Endodermal cell (in vitro differentiated cells): Measurements from ENCODE around the gene GRXCR2. TPM values are rescaled to one million over a fixed set of nuclear protein-coding genes. Genes with fewer than 3 reads are reported as not detected.

Experiments used
- DNase-seq: peaks from one replicate; pipeline ENCODE4 v3.0.0-alpha.2; 2017
- H3K27ac ChIP-seq: 2 replicates; pipeline ENCODE4 v1.5.1; 2013; ENCODE audit warnings: mild to moderate bottlenecking, low read depth, low read length, moderate library complexity
- H3K27me3 ChIP-seq: 2 replicates; pipeline ENCODE4 v1.6.1; 2013; ENCODE audit warnings: mild to moderate bottlenecking, low read length, moderate library complexity; ENCODE audit not compliant: insufficient read depth, control insufficient read depth, poor library complexity, severe bottlenecking
- H3K36me3 ChIP-seq: 2 replicates; pipeline ENCODE4 v1.7.0; 2013; ENCODE audit warnings: mild to moderate bottlenecking, low read length, moderate library complexity; ENCODE audit not compliant: control insufficient read depth, insufficient read depth
- H3K4me1 ChIP-seq: one replicate; pipeline ENCODE4 v1.7.0; 2013; ENCODE audit warnings: low read length; ENCODE audit not compliant: control insufficient read depth, insufficient read depth
- H3K4me3 ChIP-seq: 2 replicates; pipeline ENCODE4 v1.5.1; 2013; ENCODE audit warnings: mild to moderate bottlenecking, low read length, moderate library complexity
- H3K9ac ChIP-seq: 2 replicates; pipeline ENCODE4 v1.6.1; 2013; ENCODE audit warnings: mild to moderate bottlenecking, low read length, moderate library complexity; ENCODE audit not compliant: poor library complexity, severe bottlenecking; ENCODE audit errors: extremely low read depth
- H3K9me3 ChIP-seq: 2 replicates; pipeline ENCODE4 v1.6.1; 2013; ENCODE audit warnings: mild to moderate bottlenecking, low read length, moderate library complexity; ENCODE audit not compliant: control insufficient read depth
- H3K27ac Mint-ChIP-seq: 2 replicates; pipeline ENCODE4 v1.8.0; 2020; ENCODE audit warnings: mixed read lengths
- H3K27me3 Mint-ChIP-seq: 2 replicates; pipeline ENCODE4 v1.8.0; 2021; ENCODE audit warnings: mild to moderate bottlenecking, mixed read lengths; ENCODE audit not compliant: insufficient read depth
- H3K36me3 Mint-ChIP-seq: 2 replicates; pipeline ENCODE4 v1.8.0; 2020; ENCODE audit warnings: low read depth, mixed read lengths
- H3K4me1 Mint-ChIP-seq: 2 replicates; pipeline ENCODE4 v1.8.0; 2020; ENCODE audit warnings: mixed read lengths
- H3K4me3 Mint-ChIP-seq: 2 replicates; pipeline ENCODE4 v1.8.0; 2020; ENCODE audit warnings: mild to moderate bottlenecking, moderate library complexity, mixed read lengths
- H3K9me3 Mint-ChIP-seq: 2 replicates; pipeline ENCODE4 v1.8.0; 2020; ENCODE audit warnings: mild to moderate bottlenecking, mixed read lengths
- WGBS, 2 experiments: methylation state at CpG; one replicate each; pipeline versions ENCODE4 v1.1.5 to v1.1.7; 2013; ENCODE audit warnings: missing lambda C conversion rate in 2 of 2, mixed read lengths in 1 of 2; ENCODE audit not compliant: insufficient coverage in 1 of 2, insufficient read length in 1 of 2; 5-methylcytosine and 5-hydroxymethylcytosine counted together
- total RNA-seq, 2 donors: library from RNA; stranded (reverse); fragmentation: NEBNext Ultra II Directional in 1 of 2; extraction: Animal tissue kit (Norgen Biotek cat#: 25700) in 1 of 2; gene quantifications; 2 replicates in 1 of 2; 3 replicates in 1 of 2; pipeline ENCODE4 v1.2.1, GENCODE V29; 2021
- TF ChIP-seq, protein P1 (sequence below): fragments of 200-600 bp; sonication (generic); conservative IDR thresholded peaks from 2 replicates; pipeline ENCODE4 v1.5.0; 2021; ENCODE audit warnings: antibody characterized with exemption, mild to moderate bottlenecking

Gene GRXCR2
- total RNA-seq, 2 donors from 2014 or later, result not detected

DNA sequence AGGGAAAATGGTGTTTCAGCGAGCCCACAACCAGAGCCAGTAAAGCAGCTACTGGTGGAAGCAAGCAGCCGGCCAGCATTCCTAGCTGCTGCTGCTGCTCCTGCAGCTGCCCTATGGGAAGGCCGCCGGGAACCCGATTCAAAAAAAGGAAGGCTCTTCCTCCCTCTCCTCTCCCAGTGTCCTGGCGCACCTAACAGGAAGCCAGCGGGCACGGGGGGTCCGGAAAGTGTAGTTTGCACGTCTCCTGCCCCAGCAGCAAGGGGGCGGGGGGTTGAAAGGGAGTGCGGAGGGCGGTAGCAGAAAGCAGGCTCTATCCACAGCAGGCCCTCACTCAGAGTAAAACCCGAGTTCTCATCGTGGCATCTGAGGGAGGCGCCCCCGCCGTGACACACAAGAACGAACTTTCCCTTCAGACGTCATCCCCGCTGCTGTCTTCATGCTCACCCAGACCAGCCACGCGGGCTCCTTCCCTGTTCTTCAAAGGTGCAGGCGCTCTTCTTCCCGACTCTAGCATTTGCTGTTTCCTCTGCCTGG, 16.5 kb downstream of the GRXCR2 start:
- peak overlapping the region; percentile 61 for H3K4me3 Mint-ChIP-seq
- Histone ChIP-seq H3K27me3 (no peaks in the 10 kb centered on the region), H3K9me3 (no peaks in the 10 kb centered on the region), H3K4me3 (peak overlapping the region; percentile 50), H3K36me3 (no peaks in the 10 kb centered on the region), H3K27ac (peak overlapping the region; percentile 58), H3K9ac (peak overlapping the region; percentile 17), H3K4me1 (peaks cover 18% of the 10 kb centered on the region)
- DNase-seq, result peak; percentile 96
- no peaks in the 10 kb centered on the region for H3K9me3 Mint-ChIP-seq
- H3K4me1 Mint-ChIP-seq, result peaks cover 16% of the 10 kb centered on the region
- H3K36me3 Mint-ChIP-seq, result no peaks in the 10 kb centered on the region
- H3K27me3 Mint-ChIP-seq, result peaks cover 6% of the 10 kb centered on the region
- peak overlapping the region; percentile 94 for H3K27ac Mint-ChIP-seq
- 13 to 25% methylated on average over 8 to 25 of the region's 25 CpGs for WGBS, 2 experiments
- TF ChIP-seq, protein P1, sequence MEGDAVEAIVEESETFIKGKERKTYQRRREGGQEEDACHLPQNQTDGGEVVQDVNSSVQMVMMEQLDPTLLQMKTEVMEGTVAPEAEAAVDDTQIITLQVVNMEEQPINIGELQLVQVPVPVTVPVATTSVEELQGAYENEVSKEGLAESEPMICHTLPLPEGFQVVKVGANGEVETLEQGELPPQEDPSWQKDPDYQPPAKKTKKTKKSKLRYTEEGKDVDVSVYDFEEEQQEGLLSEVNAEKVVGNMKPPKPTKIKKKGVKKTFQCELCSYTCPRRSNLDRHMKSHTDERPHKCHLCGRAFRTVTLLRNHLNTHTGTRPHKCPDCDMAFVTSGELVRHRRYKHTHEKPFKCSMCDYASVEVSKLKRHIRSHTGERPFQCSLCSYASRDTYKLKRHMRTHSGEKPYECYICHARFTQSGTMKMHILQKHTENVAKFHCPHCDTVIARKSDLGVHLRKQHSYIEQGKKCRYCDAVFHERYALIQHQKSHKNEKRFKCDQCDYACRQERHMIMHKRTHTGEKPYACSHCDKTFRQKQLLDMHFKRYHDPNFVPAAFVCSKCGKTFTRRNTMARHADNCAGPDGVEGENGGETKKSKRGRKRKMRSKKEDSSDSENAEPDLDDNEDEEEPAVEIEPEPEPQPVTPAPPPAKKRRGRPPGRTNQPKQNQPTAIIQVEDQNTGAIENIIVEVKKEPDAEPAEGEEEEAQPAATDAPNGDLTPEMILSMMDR, result peak; percentile 29

GRCh38 chr5:145855763-145856267, 17.0 kb downstream of the GRXCR2 start:
- H3K4me1 Mint-ChIP-seq, result peaks cover 16% of the 10 kb centered on the region
- H3K27ac ChIP-seq, result peak overlapping the region; percentile 58
- H3K4me3 Mint-ChIP-seq, result peak overlapping the region; percentile 61
- peak overlapping the region; percentile 17 for H3K9ac ChIP-seq
- WGBS, 2 experiments, result 80 to 85% methylated on average over 1 to 3 of the region's 4 CpGs
- peak overlapping the region; percentile 50 for H3K4me3 ChIP-seq
- peaks cover 18% of the 10 kb centered on the region for H3K4me1 ChIP-seq
- peak overlapping the region; percentile 94 for H3K27ac Mint-ChIP-seq
- no peak for DNase-seq
- no peaks in the 10 kb centered on the region for H3K27me3 ChIP-seq
- no peaks in the 10 kb centered on the region for H3K36me3 ChIP-seq
- H3K36me3 Mint-ChIP-seq, result no peaks in the 10 kb centered on the region
- TF ChIP-seq, protein P1, result no peak
- H3K9me3 ChIP-seq, result no peaks in the 10 kb centered on the region
- no peaks in the 10 kb centered on the region for H3K9me3 Mint-ChIP-seq
- peaks cover 3% of the 10 kb centered on the region for H3K27me3 Mint-ChIP-seq

- WGBS, 2 experiments, result 67 to 87% methylated on average over 1 to 2 of the region's 2 CpGs
- H3K4me3 ChIP-seq, result no peak overlapping the region
- peak; percentile 68 for DNase-seq
- no peaks in the 10 kb centered on the region for H3K27me3 ChIP-seq
- H3K9me3 Mint-ChIP-seq, result no peaks in the 10 kb centered on the region
- H3K36me3 ChIP-seq, result no peaks in the 10 kb centered on the region
- H3K4me1 ChIP-seq, result peaks cover 18% of the 10 kb centered on the region
- no peak overlapping the region for H3K4me3 Mint-ChIP-seq
- H3K4me1 Mint-ChIP-seq, result peaks cover 16% of the 10 kb centered on the region
- TF ChIP-seq, protein P1, result no peak
- no peaks in the 10 kb centered on the region for H3K9me3 ChIP-seq
- no peak overlapping the region for H3K27ac ChIP-seq
- no peaks in the 10 kb centered on the region for H3K36me3 Mint-ChIP-seq
- peaks cover 4% of the 10 kb centered on the region for H3K27me3 Mint-ChIP-seq
- no peak overlapping the region for H3K9ac ChIP-seq
- peak overlapping the region; percentile 40 for H3K27ac Mint-ChIP-seq
Observed at GRCh38 chr5:145854651-145855258, 18.1 kb downstream of the GRXCR2 start.
